ENCODE results near the gene PPP2R2C. TPM values are rescaled to one million over a fixed set of nuclear protein-coding genes. Genes with fewer than 3 reads are reported as not detected.
A peak's percentile ranks its signal among the peaks of the same experiment; 100 is the strongest.

Gene PPP2R2C
- total and polyA plus RNA-seq, 5 donors = 2.3 to 7.2 (median 2.8) TPM

GRCh38 chr4:6281436-6282313 lies 190.7 kb downstream of the PPP2R2C start:
- H3K4me1 ChIP-seq (ENCODE audit: control insufficient read depth, insufficient read depth, low read length) = peaks cover 22% of the 10 kb centered on the region
- DNase-seq = peak; percentile 54 to 82 (median 79)
- intact Hi-C loops (cut with DNase I) = no loop called here
- peak overlapping the region; percentile 16 for H3K27ac ChIP-seq (ENCODE audit: low read length)
- no peak overlapping the region for H3K4me3 ChIP-seq (ENCODE audit: low read length)
- WGBS = 61% methylated on average over 20 of the region's 20 CpGs
- peak; percentile 39 to 45 for ATAC-seq
- no peaks in the 10 kb centered on the region for H3K9me3 ChIP-seq (ENCODE audit: control insufficient read depth, low read length)
- H3K27me3 ChIP-seq (ENCODE audit: control insufficient read depth, insufficient read depth) = no peaks in the 10 kb centered on the region

- Histone ChIP-seq H3K27ac (ENCODE audit: low read length) (no peak overlapping the region), H3K4me1 (ENCODE audit: control insufficient read depth, insufficient read depth, low read length) (peaks cover 26% of the 10 kb centered on the region), H3K27me3 (ENCODE audit: control insufficient read depth, insufficient read depth) (no peaks in the 10 kb centered on the region), H3K9me3 (ENCODE audit: control insufficient read depth, low read length) (no peaks in the 10 kb centered on the region), H3K4me3 (ENCODE audit: low read length) (no peak overlapping the region)
- intact Hi-C loops (cut with DNase I) = no loop called here
- ATAC-seq (no peak), DNase-seq (no peak)
- WGBS = 89% methylated on average over 16 of the region's 16 CpGs
These were observed 191.9 kb downstream of the PPP2R2C start for GRCh38 chr4:6280365-6280996.

GRCh38 chr4:6279582-6280289 lies 192.7 kb downstream of the PPP2R2C start:
- WGBS = 89% methylated on average over 14 of the region's 14 CpGs
- H3K4me3 ChIP-seq (ENCODE audit: low read length) = no peak overlapping the region
- H3K27ac ChIP-seq (ENCODE audit: low read length) = no peak overlapping the region
- H3K9me3 ChIP-seq (ENCODE audit: control insufficient read depth, low read length) = no peaks in the 10 kb centered on the region
- intact Hi-C loops (cut with DNase I) = no loop called here
- DNase-seq = no peak
- no peaks in the 10 kb centered on the region for H3K27me3 ChIP-seq (ENCODE audit: control insufficient read depth, insufficient read depth)
- peaks cover 26% of the 10 kb centered on the region for H3K4me1 ChIP-seq (ENCODE audit: control insufficient read depth, insufficient read depth, low read length)
- no peak for ATAC-seq

GRCh38 chr4:6278801-6279197 lies 193.6 kb downstream of the PPP2R2C start:
- ATAC-seq (peak; percentile 78 to 87), DNase-seq (peak; percentile 64 to 88 (median 86))
- intact Hi-C loops (cut with DNase I) = no loop called here
- Histone ChIP-seq H3K27ac (ENCODE audit: low read length) (peak overlapping the region; percentile 51), H3K9me3 (ENCODE audit: control insufficient read depth, low read length) (no peaks in the 10 kb centered on the region), H3K4me1 (ENCODE audit: control insufficient read depth, insufficient read depth, low read length) (peaks cover 26% of the 10 kb centered on the region), H3K4me3 (ENCODE audit: low read length) (no peak overlapping the region), H3K27me3 (ENCODE audit: control insufficient read depth, insufficient read depth) (no peaks in the 10 kb centered on the region)
- WGBS = 14% methylated on average over 10 of the region's 10 CpGs

GRCh38 chr4:6277935-6278800 lies 194.2 kb downstream of the PPP2R2C start:
- ATAC-seq (no peak), DNase-seq (no peak)
- intact Hi-C loops (cut with DNase I) = no loop called here
- Histone ChIP-seq H3K4me1 (ENCODE audit: control insufficient read depth, insufficient read depth, low read length) (peaks cover 30% of the 10 kb centered on the region), H3K4me3 (ENCODE audit: low read length) (no peak overlapping the region), H3K27me3 (ENCODE audit: control insufficient read depth, insufficient read depth) (no peaks in the 10 kb centered on the region), H3K9me3 (ENCODE audit: control insufficient read depth, low read length) (no peaks in the 10 kb centered on the region), H3K27ac (ENCODE audit: low read length) (peak overlapping the region; percentile 51)
- 65% methylated on average over 21 of the region's 21 CpGs for WGBS

- Histone ChIP-seq H3K27ac (ENCODE audit: low read length) (peak overlapping the region; percentile 23), H3K4me3 (ENCODE audit: low read length) (no peak overlapping the region), H3K9me3 (ENCODE audit: control insufficient read depth, low read length) (no peaks in the 10 kb centered on the region), H3K4me1 (ENCODE audit: control insufficient read depth, insufficient read depth, low read length) (peaks cover 33% of the 10 kb centered on the region), H3K27me3 (ENCODE audit: control insufficient read depth, insufficient read depth) (no peaks in the 10 kb centered on the region)
- intact Hi-C loops (cut with DNase I) = no loop called here
- ATAC-seq (peak; percentile 36 to 48), DNase-seq (peak in 1 of 3 donors; percentile 76)
- WGBS = 66% methylated on average over 24 of the region's 24 CpGs
These were observed 195.1 kb downstream of the PPP2R2C start for GRCh38 chr4:6277139-6277802.

GRCh38 chr4:6275898-6276806 lies 196.3 kb downstream of the PPP2R2C start:
- no peak overlapping the region for H3K4me3 ChIP-seq (ENCODE audit: low read length)
- DNase-seq (no peak), ATAC-seq (no peak)
- peaks cover 39% of the 10 kb centered on the region for H3K4me1 ChIP-seq (ENCODE audit: control insufficient read depth, insufficient read depth, low read length)
- no peaks in the 10 kb centered on the region for H3K27me3 ChIP-seq (ENCODE audit: control insufficient read depth, insufficient read depth)
- H3K9me3 ChIP-seq (ENCODE audit: control insufficient read depth, low read length) = no peaks in the 10 kb centered on the region
- intact Hi-C loops (cut with DNase I) = no loop called here
- WGBS = 71% methylated on average over 22 of the region's 22 CpGs
- H3K27ac ChIP-seq (ENCODE audit: low read length) = no peak overlapping the region

GRCh38 chr4:6275351-6275750 lies 197.1 kb downstream of the PPP2R2C start:
- 87% methylated on average over 10 of the region's 10 CpGs for WGBS
- Histone ChIP-seq H3K9me3 (ENCODE audit: control insufficient read depth, low read length) (no peaks in the 10 kb centered on the region), H3K27ac (ENCODE audit: low read length) (no peak overlapping the region), H3K4me3 (ENCODE audit: low read length) (no peak overlapping the region), H3K27me3 (ENCODE audit: control insufficient read depth, insufficient read depth) (no peaks in the 10 kb centered on the region), H3K4me1 (ENCODE audit: control insufficient read depth, insufficient read depth, low read length) (peaks cover 43% of the 10 kb centered on the region)
- DNase-seq = no peak
- intact Hi-C loops (cut with DNase I) = no loop called here
- ATAC-seq = no peak

GRCh38 chr4:6273661-6273990 lies 198.8 kb downstream of the PPP2R2C start:
- no peak overlapping the region for H3K4me3 ChIP-seq (ENCODE audit: low read length)

More at GRCh38 chr4:6273661-6273990, 198.8 kb downstream of the PPP2R2C start:
- whole genome bisulfite sequencing = 44% methylated on average over 1 of the region's 1 CpG
- intact Hi-C loops (cut with DNase I) = no loop called here
- H3K27ac ChIP-seq (ENCODE audit: low read length) = no peak overlapping the region
- peaks cover 38% of the 10 kb centered on the region for H3K4me1 ChIP-seq (ENCODE audit: control insufficient read depth, insufficient read depth, low read length)
- no peak for DNase-seq
- H3K27me3 ChIP-seq (ENCODE audit: control insufficient read depth, insufficient read depth) = no peaks in the 10 kb centered on the region
- ATAC-seq = no peak
- H3K9me3 ChIP-seq (ENCODE audit: control insufficient read depth, low read length) = no peaks in the 10 kb centered on the region

Data from right cardiac atrium (tissue), 5 donors.